GM23338 (cell line): Measurements from ENCODE around the gene GOLGA8H. TPM values are rescaled to one million over a fixed set of nuclear protein-coding genes. Genes with fewer than 3 reads are reported as not detected.
"Not testable (repeated sequence)": the region's sequence is repeated elsewhere in the genome, so short reads cannot be mapped to it uniquely, and the experiment has no call there.

Experiments
- ATAC-seq: fragments of 200-7000 bp; cut with Tn5 transposase; 3 replicates; pipeline ENCODE4 v1.9.1; 2020
- DNase-seq: peaks from one replicate; pipeline ENCODE4 v3.0.0-alpha.2; 2015; ENCODE audit warnings: low spot score
- H2AFZ ChIP-seq: fragments of 200-600 bp; sonication (generic); 2 replicates; pipeline ENCODE4 v1.8.0; 2016; ENCODE audit warnings: antibody characterized with exemption, mild to moderate bottlenecking, moderate library complexity
- H3F3A ChIP-seq: fragments of 200-600 bp; sonication (generic); replicated peaks from 2 replicates; pipeline ENCODE4 v1.8.0; 2017; ENCODE audit warnings: antibody characterized with exemption, mixed run types, low read depth
- H3K27ac ChIP-seq: fragments of 200-600 bp; sonication (generic); 2 replicates; pipeline ENCODE4 v1.6.1; 2016; ENCODE audit warnings: low read depth
- H3K27me3 ChIP-seq: fragments of 200-600 bp; sonication (generic); 2 replicates; pipeline ENCODE4 v1.8.0; 2016; ENCODE audit warnings: mild to moderate bottlenecking, mixed run types, moderate library complexity; ENCODE audit not compliant: insufficient read depth
- H3K36me3 ChIP-seq: fragments of 200-600 bp; sonication (generic); 2 replicates; pipeline ENCODE4 v1.8.0; 2016; ENCODE audit warnings: mild to moderate bottlenecking; ENCODE audit not compliant: insufficient read depth
- H3K4me1 ChIP-seq: fragments of 200-600 bp; sonication (generic); 2 replicates; pipeline ENCODE4 v1.8.0; 2016; ENCODE audit warnings: mild to moderate bottlenecking, moderate library complexity; ENCODE audit not compliant: insufficient read depth
- H3K4me2 ChIP-seq: fragments of 200-600 bp; sonication (generic); 2 replicates; pipeline ENCODE4 v1.7.1; 2017; ENCODE audit warnings: mixed run types
- H3K4me3 ChIP-seq: fragments of 200-600 bp; sonication (generic); 2 replicates; pipeline ENCODE4 v1.6.1; 2016; ENCODE audit warnings: mixed run types
- H3K79me2 ChIP-seq: fragments of 200-600 bp; sonication (generic); replicated peaks from 2 replicates; pipeline ENCODE4 v1.8.0; 2017; ENCODE audit warnings: mild to moderate bottlenecking; ENCODE audit not compliant: insufficient read depth
- H3K9me2 ChIP-seq: fragments of 200-600 bp; sonication (generic); 2 replicates; pipeline ENCODE4 v1.8.0; 2017; ENCODE audit not compliant: insufficient read depth
- H4K20me1 ChIP-seq: fragments of 200-600 bp; sonication (generic); replicated peaks from 2 replicates; pipeline ENCODE4 v1.8.0; 2017; ENCODE audit warnings: mild to moderate bottlenecking; ENCODE audit not compliant: insufficient read depth
- H3K27ac Mint-ChIP-seq: 2 replicates; pipeline ENCODE4 v1.8.0; 2020; ENCODE audit warnings: inconsistent platforms, mild to moderate bottlenecking, moderate library complexity, mixed read lengths
- H3K27me3 Mint-ChIP-seq: 3 replicates; pipeline ENCODE4 v1.8.0; 2022; ENCODE audit warnings: low read depth, mild to moderate bottlenecking, moderate library complexity, mixed read lengths, inconsistent platforms; ENCODE audit not compliant: insufficient read depth, poor library complexity
- H3K36me3 Mint-ChIP-seq: 3 replicates; pipeline ENCODE4 v1.8.0; 2021; ENCODE audit warnings: low read depth, mild to moderate bottlenecking, inconsistent platforms, moderate library complexity, mixed read lengths
- H3K4me1 Mint-ChIP-seq: 3 replicates; pipeline ENCODE4 v1.8.0; 2020; ENCODE audit warnings: mild to moderate bottlenecking, inconsistent platforms, mixed read lengths
- H3K4me3 Mint-ChIP-seq: 3 replicates; pipeline ENCODE4 v1.8.0; 2021; ENCODE audit warnings: moderate library complexity, mild to moderate bottlenecking, inconsistent platforms, mixed read lengths
- H3K9me3 Mint-ChIP-seq: 3 replicates; pipeline ENCODE4 v1.8.0; 2020; ENCODE audit warnings: moderate library complexity, mild to moderate bottlenecking, inconsistent platforms, mixed read lengths
- ETS1 ChIP-seq: IDR thresholded peaks from 2 replicates; pipeline ENCODE4 v1.6.1; 2016; ENCODE audit warnings: antibody characterized with exemption
- EZH2 ChIP-seq: fragments of 200-600 bp; sonication (generic); IDR thresholded peaks from one replicate; pipeline ENCODE4 v1.8.0; 2017; ENCODE audit warnings: antibody characterized with exemption, mild to moderate bottlenecking, low read depth; ENCODE audit not compliant: unreplicated experiment
- JUNB ChIP-seq: IDR thresholded peaks from one replicate; pipeline ENCODE4 v1.6.1; 2016; ENCODE audit warnings: antibody characterized with exemption; ENCODE audit not compliant: unreplicated experiment
- NANOG ChIP-seq: IDR thresholded peaks from 2 replicates; pipeline ENCODE4 v1.6.1; 2016; ENCODE audit warnings: antibody characterized with exemption, borderline replicate concordance
- POLR2AphosphoS5 ChIP-seq: IDR thresholded peaks from 2 replicates; pipeline ENCODE4 v1.6.1; 2016; ENCODE audit warnings: antibody characterized with exemption, low read depth
- ZNF331 ChIP-seq: fragments of 250-450 bp; sonication (Bioruptor Pico); IDR thresholded peaks from 2 replicates; pipeline ENCODE4 v1.5.0; 2020; ENCODE audit warnings: low read depth, mild to moderate bottlenecking, moderate library complexity
- ZNF462 ChIP-seq: fragments of 250-450 bp; sonication (Bioruptor Pico); IDR thresholded peaks from 2 replicates; pipeline ENCODE4 v1.5.0; 2020; ENCODE audit warnings: mild to moderate bottlenecking, moderate library complexity
- polyA plus RNA-seq: library from polyadenylated mRNA; unstranded; fragments of >200 nt; fragmentation: Nextera tagmentation; extraction: Ambion mirVana; gene quantifications from 2 replicates; pipeline ENCODE4 v1.2.1, GENCODE V29; 2016
- total RNA-seq: library from RNA; depleted of rRNA; stranded (reverse); fragments of >200 nt; shearing (Covaris generic); gene quantifications from 2 replicates; pipeline ENCODE4 v1.2.3, GENCODE V29; 2014

GOLGA8H gene
- total and polyA plus RNA-seq, 2 experiments from 2014 or later: 0.26 to 0.63 TPM

GRCh38 chr15:30626194-30626565 lies 22.4 kb downstream of the GOLGA8H start:
- Histone ChIP-seq H3K79me2 (peaks cover 54% of the 10 kb centered on the region), H3K27ac (peak overlapping the region; percentile 86; the same call in 1 of the 2 replicates), H3K4me3 (peak overlapping the region; percentile 94), H3K4me2 (peak overlapping the region; percentile 56)
- H3K27me3 Mint-ChIP-seq, H4K20me1 ChIP-seq, H2AFZ ChIP-seq, H3K36me3 ChIP-seq, H3K9me3 Mint-ChIP-seq, H3K9me2 ChIP-seq, H3F3A ChIP-seq, H3K4me1 ChIP-seq, H3K4me1 Mint-ChIP-seq, H3K36me3 Mint-ChIP-seq, H3K27me3 ChIP-seq: not testable (repeated sequence)
- DNase-seq (peak; percentile 14), ATAC-seq (peak; percentile 74; the same call in 2 of the 3 replicates)
- peak overlapping the region; percentile 98 for H3K4me3 Mint-ChIP-seq
- 0 out of 2 replicates have a peak, but pooled peaks have one; percentile 5 for TF ChIP-seq POLR2AphosphoS5
- H3K27ac Mint-ChIP-seq: peak overlapping the region; percentile 95

GRCh38 chr15:30626632-30627031 lies 22.8 kb downstream of the GOLGA8H start:
- H3F3A ChIP-seq, H3K9me3 Mint-ChIP-seq, H3K36me3 Mint-ChIP-seq, H3K27me3 Mint-ChIP-seq, H3K27me3 ChIP-seq, H3K4me1 ChIP-seq, H3K4me1 Mint-ChIP-seq, H2AFZ ChIP-seq, H3K36me3 ChIP-seq, H3K27ac ChIP-seq, H3K9me2 ChIP-seq, H4K20me1 ChIP-seq: not testable (repeated sequence)
- DNase-seq: peak; percentile 11
- peak overlapping the region; percentile 56 for H3K4me2 ChIP-seq
- H3K4me3 ChIP-seq: peak overlapping the region; percentile 94
- H3K79me2 ChIP-seq: peaks cover 58% of the 10 kb centered on the region
- Mint-ChIP-seq H3K27ac (peak overlapping the region; percentile 95), H3K4me3 (peak overlapping the region; percentile 98)
- peak; percentile 23 for ATAC-seq

- Mint-ChIP-seq H3K4me3 (no peak overlapping the region), H3K4me1 (no peaks in the 10 kb centered on the region; the same call in 1 of the 3 replicates), H3K27me3 (peaks cover 2% of the 10 kb centered on the region), H3K9me3 (no peaks in the 10 kb centered on the region), H3K36me3 (peaks cover 36% of the 10 kb centered on the region), H3K27ac (peak overlapping the region; percentile 36; the same call in 1 of the 2 replicates)
- no peaks in the 10 kb centered on the region; the same call in none of the 2 replicates for H4K20me1 ChIP-seq
- DNase-seq (no peak), ATAC-seq (no peak)
- no peaks in the 10 kb centered on the region for H3K27me3 ChIP-seq
- no peak overlapping the region for H3K4me3 ChIP-seq
- peaks cover 22% of the 10 kb centered on the region for H3K36me3 ChIP-seq
- H3K79me2 ChIP-seq: no peaks in the 10 kb centered on the region
- no peaks in the 10 kb centered on the region for H3K4me1 ChIP-seq
- H3K27ac ChIP-seq: no peak overlapping the region
- no peak overlapping the region for H2AFZ ChIP-seq
- H3K4me2 ChIP-seq: no peak overlapping the region
- no peaks in the 10 kb centered on the region for H3F3A ChIP-seq
- no peaks in the 10 kb centered on the region for H3K9me2 ChIP-seq
- TF ChIP-seq NANOG (no peak), ZNF462 (CRISPR knock-in tag) (no peak), JUNB (no peak), ETS1 (no peak), ZNF331 (no peak), EZH2 (no peak)
These were observed 46.4 kb downstream of the GOLGA8H start for GRCh38 chr15:30650012-30650929.
